Esophagus muscularis mucosa (tissue), 4 donors: Measurements from ENCODE around the gene TRAF5.
"Not testable (repeated sequence)": the region's sequence is repeated elsewhere in the genome, so short reads cannot be mapped to it uniquely, and the experiment has no call there.

Source experiments
- CTCF ChIP-seq, 3 experiments: fragments of 200-600 bp in 2 of 3; fragments of 450-650 bp in 1 of 3; sonication (generic) in 2 of 3; IDR thresholded peaks; one replicate each; pipeline ENCODE4 v1.5.1; 2017 to 2019; ENCODE audit warnings: antibody characterized with exemption in 3 of 3, mild to moderate bottlenecking in 2 of 3, moderate library complexity in 1 of 3
- EP300 ChIP-seq: sonication (generic); formaldehyde crosslinking; IDR thresholded peaks from one replicate; pipeline ENCODE4 v1.6.1; 2017; ENCODE audit warnings: antibody characterized with exemption
- POLR2A ChIP-seq: fragments of 450-650 bp; IDR thresholded peaks from one replicate; pipeline ENCODE4 v1.6.1; 2017; ENCODE audit warnings: antibody characterized with exemption, moderate library complexity, mild to moderate bottlenecking, low read depth
- POLR2AphosphoS5 ChIP-seq, 2 donors: sonication (generic); formaldehyde crosslinking; IDR thresholded peaks; one replicate each; pipeline ENCODE4 v1.6.1; 2017; ENCODE audit warnings: antibody characterized with exemption in 2 of 2

DNA sequence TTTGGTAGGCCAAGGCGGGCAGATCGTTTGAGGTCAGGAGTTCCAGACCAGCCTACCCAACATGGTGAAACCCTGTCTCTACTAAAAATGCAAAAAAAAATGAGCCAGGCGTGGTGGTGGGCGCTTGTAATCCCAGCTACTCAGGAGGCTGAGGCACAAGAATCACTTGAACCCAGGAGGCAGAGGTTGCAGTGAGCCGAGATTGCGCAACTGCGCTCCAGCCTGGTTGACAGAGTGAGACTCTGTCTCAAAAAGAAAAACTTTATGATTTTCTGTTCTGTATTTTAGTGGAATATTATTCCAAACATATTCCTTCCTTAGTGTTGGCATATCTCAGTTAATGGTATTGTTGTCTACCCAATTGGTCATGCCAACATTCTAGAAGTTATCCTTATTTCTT, 64.2 kb downstream of the TRAF5 start:
- TF ChIP-seq CTCF (IDR thresholded peaks at IDR 0.05); POLR2A; EP300; POLR2AphosphoS5 (IDR thresholded peaks at IDR 0.05): not testable (repeated sequence)
